CD4-positive, alpha-beta T cell treated with Interleukin-10 for 1 hour (primary cell): ENCODE measurements around the gene WDR17.
"Not testable (repeated sequence)": the region's sequence is repeated elsewhere in the genome, so short reads cannot be mapped to it uniquely, and the experiment has no call there.

Source experiments
- DNase-seq: peaks from one replicate; pipeline ENCODE4 v3.0.0-alpha.2; 2020

WDR17 gene

GRCh38 chr4:176195184-176195978, 129.7 kb downstream of the WDR17 start, which contains the start of gene SPATA4:
Gene SPATA4, minus strand, starts transcription at chr4:176195585. Its CDS starts 23 bp downstream, at chr4:176195562.
- DNase-seq = peak; percentile 92

- no peak for DNase-seq
Observed at GRCh38 chr4:176198316-176198903, 132.8 kb downstream of the WDR17 start.

GRCh38 chr4:176205299-176205698, 139.7 kb downstream of the WDR17 start:
- DNase-seq = no peak

- DNase-seq = no peak
Observed at GRCh38 chr4:176207839-176208238, 142.2 kb downstream of the WDR17 start.

GRCh38 chr4:176209535-176209934, 143.9 kb downstream of the WDR17 start:
- DNase-seq = no peak

GRCh38 chr4:176210101-176210500, 144.5 kb downstream of the WDR17 start:
- no peak for DNase-seq

GRCh38 chr4:176210579-176211296, 145.1 kb downstream of the WDR17 start:
- DNase-seq = no peak

- DNase-seq = not testable (repeated sequence)
Observed at GRCh38 chr4:176212351-176212750, 146.7 kb downstream of the WDR17 start.

- no peak for DNase-seq
Observed at GRCh38 chr4:176217510-176217909, 151.9 kb downstream of the WDR17 start.

GRCh38 chr4:176222149-176222548, 156.5 kb downstream of the WDR17 start:
- no peak for DNase-seq

GRCh38 chr4:176223561-176223960, 157.9 kb downstream of the WDR17 start:
- DNase-seq = no peak

- no peak for DNase-seq
Observed at GRCh38 chr4:176226736-176227135, 161.1 kb downstream of the WDR17 start.

GRCh38 chr4:176229645-176230044, 164.0 kb downstream of the WDR17 start:
- DNase-seq = no peak
